Measurements from ENCODE around the gene GPD1L.
"Not testable (repeated sequence)": the region's sequence is repeated elsewhere in the genome, so short reads cannot be mapped to it uniquely, and the experiment has no call there.

GPD1L gene

GRCh38 chr3:32106929-32107362, 526 bp downstream of the GPD1L start:
- peak overlapping the region; percentile 68 for H3K27ac ChIP-seq
- no peaks in the 10 kb centered on the region for H3K36me3 ChIP-seq
- H3K9me3 ChIP-seq: peaks cover 2% of the 10 kb centered on the region
- peaks cover 11 to 14% of the 10 kb centered on the region in 2 experiments for H3K4me1 ChIP-seq (ENCODE audit: control insufficient read depth in 1 of 2, insufficient read depth in 1 of 2, low read depth in 1 of 2, low read length in 1 of 2)
- no peak for TF ChIP-seq CTCF (IDR thresholded peaks at IDR 0.05)
- no peaks in the 10 kb centered on the region for H3K27me3 ChIP-seq
- H3K4me3 ChIP-seq (ENCODE audit: low read depth in 1 of 2, low read length in 1 of 2): peak overlapping the region; percentile 72 to 75

- H3K27ac ChIP-seq; H3K27me3 ChIP-seq; H3K36me3 ChIP-seq; H3K4me3 ChIP-seq (ENCODE audit: low read depth in 1 of 2, low read length in 1 of 2); H3K9me3 ChIP-seq: not testable (repeated sequence)
- H3K4me1 ChIP-seq (ENCODE audit: control insufficient read depth in 1 of 2, insufficient read depth in 1 of 2, low read depth in 1 of 2, low read length in 1 of 2): peaks cover 11 to 14% of the 10 kb centered on the region in 2 experiments
Measured at GRCh38 chr3:32108224-32108623, 1.8 kb downstream of the GPD1L start.

GRCh38 chr3:32109256-32109655, 2.8 kb downstream of the GPD1L start:
- no peaks in the 10 kb centered on the region for H3K9me3 ChIP-seq
- H3K36me3 ChIP-seq: no peaks in the 10 kb centered on the region
- H3K27ac ChIP-seq: no peak overlapping the region
- H3K27me3 ChIP-seq: no peaks in the 10 kb centered on the region
- H3K4me3 ChIP-seq (ENCODE audit: low read depth in 1 of 2, low read length in 1 of 2): no peak overlapping the region
- H3K4me1 ChIP-seq (ENCODE audit: control insufficient read depth in 1 of 2, insufficient read depth in 1 of 2, low read depth in 1 of 2, low read length in 1 of 2): peaks cover 11 to 14% of the 10 kb centered on the region in 2 experiments
- no peak for TF ChIP-seq CTCF (IDR thresholded peaks at IDR 0.05)

GRCh38 chr3:32110233-32110760, 3.9 kb downstream of the GPD1L start:
- H3K27me3 ChIP-seq: no peaks in the 10 kb centered on the region
- H3K27ac ChIP-seq: no peak overlapping the region
- no peak overlapping the region for H3K4me3 ChIP-seq (ENCODE audit: low read depth in 1 of 2, low read length in 1 of 2)
- no peak for TF ChIP-seq CTCF (IDR thresholded peaks at IDR 0.05)
- H3K4me1 ChIP-seq (ENCODE audit: control insufficient read depth in 1 of 2, insufficient read depth in 1 of 2, low read depth in 1 of 2, low read length in 1 of 2): peaks cover 11 to 14% of the 10 kb centered on the region in 2 experiments
- no peaks in the 10 kb centered on the region for H3K36me3 ChIP-seq
- H3K9me3 ChIP-seq: no peaks in the 10 kb centered on the region

- Histone ChIP-seq H3K4me3 (ENCODE audit: low read depth in 1 of 2, low read length in 1 of 2) (no peak overlapping the region), H3K4me1 (ENCODE audit: control insufficient read depth in 1 of 2, insufficient read depth in 1 of 2, low read depth in 1 of 2, low read length in 1 of 2) (peaks cover 10 to 11% of the 10 kb centered on the region in 2 experiments), H3K36me3 (no peaks in the 10 kb centered on the region), H3K27me3 (no peaks in the 10 kb centered on the region), H3K27ac (no peak overlapping the region), H3K9me3 (no peaks in the 10 kb centered on the region)
- TF ChIP-seq CTCF (IDR thresholded peaks at IDR 0.05): no peak
Measured at GRCh38 chr3:32111560-32111959, 5.1 kb downstream of the GPD1L start.

GRCh38 chr3:32113566-32113965, 7.1 kb downstream of the GPD1L start:
- Histone ChIP-seq H3K27ac (no peak overlapping the region), H3K36me3 (no peaks in the 10 kb centered on the region), H3K27me3 (no peaks in the 10 kb centered on the region), H3K4me1 (ENCODE audit: control insufficient read depth in 1 of 2, insufficient read depth in 1 of 2, low read depth in 1 of 2, low read length in 1 of 2) (no peaks in the 10 kb centered on the region), H3K9me3 (no peaks in the 10 kb centered on the region), H3K4me3 (ENCODE audit: low read depth in 1 of 2, low read length in 1 of 2) (no peak overlapping the region)
- TF ChIP-seq CTCF (IDR thresholded peaks at IDR 0.05): no peak
